GM21515 (cell line): ENCODE measurements around the gene WDFY4.

Experiments used
- ATAC-seq: cut with Tn5 transposase; IDR thresholded peaks from one replicate; pipeline ENCODE4 v1.9.1; 2021; ENCODE audit not compliant: unreplicated experiment

WDFY4 gene

GRCh38 chr10:49010295-49010694, 325.6 kb downstream of the WDFY4 start:
- no peak for ATAC-seq

DNA sequence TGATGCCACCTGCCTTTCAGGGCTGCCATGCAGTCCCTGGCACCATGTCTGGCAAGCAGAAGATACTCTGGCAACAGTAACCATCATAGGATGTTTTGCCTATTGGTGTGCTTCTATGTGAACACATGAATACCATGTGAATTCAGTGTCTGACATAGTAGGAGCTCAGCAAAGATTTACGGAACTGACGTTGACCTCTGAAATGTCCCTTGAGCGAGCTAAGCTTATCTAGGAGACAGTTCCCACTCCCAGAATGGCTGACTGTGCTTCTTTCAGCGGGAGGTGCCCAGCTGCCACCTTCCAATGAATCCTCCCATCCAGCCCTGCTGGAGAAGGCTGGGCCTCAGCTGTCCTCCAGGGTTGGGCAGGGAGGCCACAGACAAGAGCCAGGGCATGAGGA, 326.2 kb downstream of the WDFY4 start:
- ATAC-seq = no peak

- no peak for ATAC-seq
Observed at GRCh38 chr10:49011756-49012155, 327.1 kb downstream of the WDFY4 start.

DNA sequence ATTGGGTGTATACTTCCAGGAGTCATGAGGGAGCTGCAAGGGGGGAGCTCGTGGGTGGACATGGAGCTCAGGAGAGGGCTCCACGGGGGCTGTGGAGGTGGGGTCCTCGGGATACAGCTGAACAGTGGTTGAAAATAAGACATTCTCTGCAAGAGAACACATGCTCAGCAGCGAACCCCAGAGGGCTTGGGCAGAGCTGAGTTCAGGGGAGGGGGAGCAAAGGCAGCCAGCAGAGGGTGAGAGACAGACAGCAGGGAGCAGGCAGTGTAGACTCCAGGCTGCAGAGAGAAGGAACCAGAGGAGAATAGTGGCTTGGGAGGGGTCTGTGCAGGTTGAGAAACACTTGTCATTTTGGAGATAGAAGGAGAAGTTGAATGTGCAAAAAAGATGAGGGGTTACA, 327.9 kb downstream of the WDFY4 start:
- no peak for ATAC-seq

- no peak for ATAC-seq
Observed at GRCh38 chr10:49015700-49016099, 331.0 kb downstream of the WDFY4 start.

GRCh38 chr10:49021685-49022084, 337.0 kb downstream of the WDFY4 start:
- no peak for ATAC-seq

- no peak for ATAC-seq
Observed at GRCh38 chr10:49023071-49023470, 338.4 kb downstream of the WDFY4 start.

- ATAC-seq = no peak
Observed at GRCh38 chr10:49023752-49024151, 339.1 kb downstream of the WDFY4 start.

DNA sequence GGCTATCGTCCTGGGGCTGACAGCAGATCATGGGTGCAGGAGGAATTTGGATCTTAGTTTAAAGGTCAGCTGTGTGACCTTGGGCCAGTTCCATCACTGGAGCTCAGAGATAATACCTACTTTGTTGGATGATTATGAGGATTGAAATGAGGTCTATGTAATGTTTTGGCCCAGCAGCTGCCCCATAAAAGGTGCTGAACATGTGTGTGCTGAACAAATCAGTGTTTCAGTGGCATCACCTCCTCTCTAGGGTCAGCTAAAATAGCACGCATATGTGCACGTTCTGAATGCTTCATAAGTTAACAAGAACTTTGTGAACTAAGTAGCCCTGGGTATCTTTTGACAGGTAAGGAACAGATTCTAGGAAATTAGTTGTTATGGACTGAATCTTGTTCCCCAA, 339.8 kb downstream of the WDFY4 start:
- ATAC-seq = no peak

GRCh38 chr10:49025347-49025983, 340.8 kb downstream of the WDFY4 start:
- no peak for ATAC-seq

- ATAC-seq = no peak
Observed at GRCh38 chr10:49028639-49029038, 344.0 kb downstream of the WDFY4 start.

- ATAC-seq = no peak
Observed at GRCh38 chr10:49029666-49030065, 345.0 kb downstream of the WDFY4 start.
